Thyroid gland (tissue), 4 donors: ENCODE data around the gene TCERG1L.

Experiments
- POLR2A ChIP-seq, 2 donors: fragments of 450-650 bp; IDR thresholded peaks; one replicate each; pipeline ENCODE4 v1.6.1; 2017; ENCODE audit warnings: antibody characterized with exemption in 2 of 2, mild to moderate bottlenecking in 2 of 2, moderate library complexity in 1 of 2
- TF ChIP-seq, protein P1 (sequence below), 6 experiments: fragments of 200-600 bp in 3 of 6; fragments of 450-650 bp in 3 of 6; sonication (generic) in 3 of 6; IDR thresholded peaks; one replicate each; pipeline ENCODE4 v1.5.1; 2016 to 2019; ENCODE audit warnings: antibody characterized with exemption in 6 of 6, mild to moderate bottlenecking in 2 of 6, inconsistent platforms in 1 of 6, moderate library complexity in 1 of 6

DNA sequence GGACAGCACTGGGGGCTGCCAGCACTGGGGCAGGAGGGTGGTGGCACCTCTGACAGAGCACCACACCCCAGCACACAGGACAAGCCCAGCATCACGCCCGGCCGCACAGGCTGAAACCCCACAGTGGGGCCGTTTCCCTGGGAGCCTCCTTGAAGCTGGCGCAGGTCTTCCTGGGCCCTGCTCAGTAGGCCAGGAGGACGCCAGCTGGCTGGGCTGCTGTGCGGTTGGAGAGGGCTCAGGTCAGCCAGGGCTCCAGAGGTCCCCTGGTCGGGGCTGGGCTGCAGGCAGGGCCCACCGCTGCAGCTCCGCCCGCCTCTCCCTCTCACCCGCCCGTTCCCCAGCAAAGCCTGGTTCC is 137.3 kb downstream of the TCERG1L start:
- TF ChIP-seq, protein P1, sequence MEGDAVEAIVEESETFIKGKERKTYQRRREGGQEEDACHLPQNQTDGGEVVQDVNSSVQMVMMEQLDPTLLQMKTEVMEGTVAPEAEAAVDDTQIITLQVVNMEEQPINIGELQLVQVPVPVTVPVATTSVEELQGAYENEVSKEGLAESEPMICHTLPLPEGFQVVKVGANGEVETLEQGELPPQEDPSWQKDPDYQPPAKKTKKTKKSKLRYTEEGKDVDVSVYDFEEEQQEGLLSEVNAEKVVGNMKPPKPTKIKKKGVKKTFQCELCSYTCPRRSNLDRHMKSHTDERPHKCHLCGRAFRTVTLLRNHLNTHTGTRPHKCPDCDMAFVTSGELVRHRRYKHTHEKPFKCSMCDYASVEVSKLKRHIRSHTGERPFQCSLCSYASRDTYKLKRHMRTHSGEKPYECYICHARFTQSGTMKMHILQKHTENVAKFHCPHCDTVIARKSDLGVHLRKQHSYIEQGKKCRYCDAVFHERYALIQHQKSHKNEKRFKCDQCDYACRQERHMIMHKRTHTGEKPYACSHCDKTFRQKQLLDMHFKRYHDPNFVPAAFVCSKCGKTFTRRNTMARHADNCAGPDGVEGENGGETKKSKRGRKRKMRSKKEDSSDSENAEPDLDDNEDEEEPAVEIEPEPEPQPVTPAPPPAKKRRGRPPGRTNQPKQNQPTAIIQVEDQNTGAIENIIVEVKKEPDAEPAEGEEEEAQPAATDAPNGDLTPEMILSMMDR (IDR thresholded peaks at IDR 0.05) = no peak
- TF ChIP-seq POLR2A (IDR thresholded peaks at IDR 0.05) = no peak
